T-cell (primary cell): ENCODE measurements around the gene LMO7. TPM values are rescaled to one million over a fixed set of nuclear protein-coding genes. Genes with fewer than 3 reads are reported as not detected.

Experiments
- ATAC-seq, 4 experiments: fragments of 200-7000 bp in 3 of 4; fragments of 150-1000 bp in 1 of 4; cut with Tn5 transposase; replicated peaks in 1 of 4; 1 replicate in 3 of 4; 2 replicates in 1 of 4; pipeline ENCODE4 v1.10.0; 2021; ENCODE audit warnings: moderate library complexity in 3 of 4, mild to moderate bottlenecking in 2 of 4, moderate number of reproducible peaks in 1 of 4
- CTCF ChIA-PET, 2 donors: fragments of 300-600 bp; sonication (Branson Sonifier 250); formaldehyde crosslinking; loops; one replicate each; lab custom pipeline; 2022; ENCODE audit warnings: antibody characterized with exemption in 2 of 2; lab: Charles Lee
- POLR2A ChIA-PET, 2 donors: fragments of 300-600 bp; sonication (Branson Sonifier 250); formaldehyde crosslinking; loops; one replicate each; lab custom pipeline; 2022; ENCODE audit warnings: antibody characterized with exemption in 2 of 2; lab: Charles Lee
- DNase-seq, 35 experiments: peaks; one replicate each; pipeline versions ENCODE4 v3.0.0 to v3.0.0-alpha.2; 2013 to 2023
- H3K27ac ChIP-seq: one replicate; pipeline ENCODE4 v1.5.1; 2013; ENCODE audit warnings: low read length
- H3K27me3 ChIP-seq, 2 experiments: replicated peaks in 1 of 2; 1 replicate in 1 of 2; 2 replicates in 1 of 2; pipeline versions ENCODE4 v1.6.1 to v1.7.0; 2013; ENCODE audit warnings: low read length in 1 of 2, mixed read lengths in 1 of 2; ENCODE audit not compliant: control insufficient read depth in 2 of 2, insufficient read depth in 2 of 2; ENCODE audit errors: extremely low read depth in 1 of 2
- H3K36me3 ChIP-seq, 2 donors: 1 replicate in 1 of 2; 2 replicates in 1 of 2; pipeline versions ENCODE4 v1.6.1 to v1.7.0; 2013; ENCODE audit warnings: low read length in 1 of 2; ENCODE audit not compliant: control insufficient read depth in 2 of 2, insufficient read depth in 1 of 2; ENCODE audit errors: extremely low read depth in 1 of 2
- H3K4me1 ChIP-seq, 2 experiments: 1 replicate in 1 of 2; 2 replicates in 1 of 2; pipeline versions ENCODE4 v1.6.1 to v1.7.0; 2013; ENCODE audit warnings: low read length in 2 of 2, mixed read lengths in 1 of 2; ENCODE audit not compliant: insufficient read depth in 2 of 2, control insufficient read depth in 1 of 2; ENCODE audit errors: extremely low read depth in 1 of 2
- H3K4me3 ChIP-seq, 2 donors: 1 replicate in 1 of 2; 2 replicates in 1 of 2; pipeline versions ENCODE4 v1.5.1 to v1.7.0; 2013; ENCODE audit warnings: mild to moderate bottlenecking in 2 of 2, low read length in 1 of 2, moderate library complexity in 1 of 2; ENCODE audit not compliant: control insufficient read depth in 1 of 2; ENCODE audit errors: extremely low read depth in 1 of 2
- H3K9me3 ChIP-seq: 2 replicates; pipeline ENCODE4 v1.7.0; 2013
- H3K27ac Mint-ChIP-seq, 2 donors: one replicate each; pipeline ENCODE4 v1.8.0; 2020 to 2021; ENCODE audit warnings: mild to moderate bottlenecking in 2 of 2, mixed read lengths in 2 of 2
- H3K27me3 Mint-ChIP-seq, 2 donors: one replicate each; pipeline ENCODE4 v1.8.0; 2021 to 2022; ENCODE audit warnings: mixed read lengths in 2 of 2
- H3K36me3 Mint-ChIP-seq: one replicate; pipeline ENCODE4 v1.8.0; 2021; ENCODE audit warnings: mixed read lengths
- H3K4me1 Mint-ChIP-seq, 3 donors: one replicate each; pipeline ENCODE4 v1.8.0; 2020 to 2022; ENCODE audit warnings: mixed read lengths in 3 of 3, mild to moderate bottlenecking in 1 of 3
- H3K4me3 Mint-ChIP-seq, 3 donors: one replicate each; pipeline ENCODE4 v1.8.0; 2020 to 2022; ENCODE audit warnings: mild to moderate bottlenecking in 3 of 3, mixed read lengths in 3 of 3, moderate library complexity in 3 of 3
- H3K9me3 Mint-ChIP-seq, 3 donors: one replicate each; pipeline ENCODE4 v1.8.0; 2020 to 2022; ENCODE audit warnings: mixed read lengths in 3 of 3
- WGBS: methylation state at CpG from one replicate; pipeline ENCODE4 v1.1.5; 2013; ENCODE audit warnings: missing lambda C conversion rate; ENCODE audit not compliant: insufficient coverage; 5-methylcytosine and 5-hydroxymethylcytosine counted together
- total RNA-seq, 35 experiments: library from RNA in 6 of 35; stranded (reverse) in 6 of 35; fragments of 120-200 nt in 1 of 35; gene quantifications; one replicate each; pipeline versions ENCODE4 v1.2.1 to v1.2.4 and lab custom pipeline; 2013 to 2026

The LMO7 gene
- total RNA-seq, 5 donors from 2014 or later (not counting 1 experiment from before 2014, with no cell fraction given) = 22.6 to 46.8 (median 34.0) TPM

- Histone ChIP-seq H3K9me3 (no peaks in the 10 kb centered on the region), H3K4me1 (no peaks in the 10 kb centered on the region), H3K27me3 (no peaks in the 10 kb centered on the region), H3K27ac (no peak overlapping the region), H3K4me3 (no peak overlapping the region), H3K36me3 (peaks cover 0 to 4% of the 10 kb centered on the region in 2 donors)
- Mint-ChIP-seq H3K36me3 (peaks cover 41% of the 10 kb centered on the region), H3K27me3 (no peaks in the 10 kb centered on the region), H3K4me1 (no peaks in the 10 kb centered on the region), H3K9me3 (no peaks in the 10 kb centered on the region), H3K4me3 (no peak overlapping the region), H3K27ac (no peak overlapping the region)
- POLR2A ChIA-PET = no interaction called here
- CTCF ChIA-PET = no interaction called here
- ATAC-seq (no peak), DNase-seq (no peak)
These were observed 25.7 kb upstream of the LMO7 start for GRCh38 chr13:75610466-75610865.

DNA sequence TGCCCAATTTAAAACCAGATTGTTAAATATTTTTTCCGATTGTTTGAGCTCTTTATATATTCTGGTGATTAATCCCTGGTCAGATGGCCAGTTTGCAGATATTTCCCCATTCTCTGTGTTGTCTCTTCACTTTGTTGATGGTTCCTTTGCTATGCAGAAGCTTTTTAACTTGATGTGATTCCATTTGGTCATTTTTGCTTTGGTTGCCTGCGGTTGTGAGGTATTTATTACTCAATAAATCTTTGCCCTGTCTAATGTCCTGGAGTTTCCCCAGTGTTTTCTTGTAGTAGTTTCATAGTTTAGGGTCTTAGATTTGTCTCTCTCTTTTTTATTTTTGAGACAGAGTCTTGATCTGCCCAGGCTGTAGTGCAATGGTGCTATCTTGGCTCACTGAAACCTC, 23.8 kb upstream of the LMO7 start:
- Mint-ChIP-seq H3K36me3 (peaks cover 31% of the 10 kb centered on the region), H3K9me3 (no peaks in the 10 kb centered on the region), H3K4me1 (no peaks in the 10 kb centered on the region), H3K27me3 (no peaks in the 10 kb centered on the region), H3K4me3 (no peak overlapping the region), H3K27ac (no peak overlapping the region)
- H3K36me3 ChIP-seq = no peaks in the 10 kb centered on the region
- H3K27ac ChIP-seq = no peak overlapping the region
- no peaks in the 10 kb centered on the region for H3K27me3 ChIP-seq
- no CpG with 5 or more reads among the region's 2 CpGs for WGBS
- H3K4me3 ChIP-seq = no peak overlapping the region
- POLR2A ChIA-PET = no interaction called here
- DNase-seq (no peak), ATAC-seq (no peak)
- no peaks in the 10 kb centered on the region for H3K9me3 ChIP-seq
- no peaks in the 10 kb centered on the region for H3K4me1 ChIP-seq
- CTCF ChIA-PET = interaction anchor here in 1 of 2 donors (0.6 kb wide), 1 partner anchor 234 kb away, joined by 3 read pairs; no protein-coding TSS in a partner anchor

GRCh38 chr13:75617230-75617629, 18.9 kb upstream of the LMO7 start:
- Mint-ChIP-seq H3K4me1 (no peaks in the 10 kb centered on the region), H3K9me3 (no peaks in the 10 kb centered on the region), H3K4me3 (no peak overlapping the region), H3K27me3 (no peaks in the 10 kb centered on the region), H3K27ac (no peak overlapping the region), H3K36me3 (peaks cover 33% of the 10 kb centered on the region)
- CTCF ChIA-PET = no interaction called here
- ATAC-seq (peak in 1 of 4 experiments; percentile 24), DNase-seq (no peak)
- Histone ChIP-seq H3K27me3 (no peaks in the 10 kb centered on the region), H3K36me3 (no peaks in the 10 kb centered on the region), H3K4me1 (no peaks in the 10 kb centered on the region), H3K4me3 (no peak overlapping the region), H3K27ac (no peak overlapping the region), H3K9me3 (no peaks in the 10 kb centered on the region)
- 100% methylated on average over 1 of the region's 1 CpG for WGBS
- POLR2A ChIA-PET = no interaction called here

GRCh38 chr13:75618308-75618707, 17.8 kb upstream of the LMO7 start:
- no peak for DNase-seq
- Histone ChIP-seq H3K4me1 (no peaks in the 10 kb centered on the region), H3K4me3 (no peak overlapping the region), H3K9me3 (no peaks in the 10 kb centered on the region), H3K27ac (no peak overlapping the region), H3K36me3 (no peaks in the 10 kb centered on the region), H3K27me3 (no peaks in the 10 kb centered on the region)
- Mint-ChIP-seq H3K9me3 (no peaks in the 10 kb centered on the region), H3K27ac (no peak overlapping the region), H3K36me3 (peaks cover 26% of the 10 kb centered on the region), H3K27me3 (no peaks in the 10 kb centered on the region), H3K4me3 (no peak overlapping the region), H3K4me1 (no peaks in the 10 kb centered on the region)
- WGBS = 8% methylated on average over 1 of the region's 1 CpG
- ChIA-PET CTCF (no interaction called here), POLR2A (no interaction called here)
- no peak for ATAC-seq

- WGBS = no CpG with 5 or more reads among the region's 1 CpG
- H3K4me1 ChIP-seq = no peaks in the 10 kb centered on the region
- no peak overlapping the region for H3K4me3 ChIP-seq
- POLR2A ChIA-PET = no interaction called here
- Mint-ChIP-seq H3K27me3 (no peaks in the 10 kb centered on the region), H3K4me1 (no peaks in the 10 kb centered on the region), H3K36me3 (peaks cover 35% of the 10 kb centered on the region), H3K4me3 (no peak overlapping the region), H3K9me3 (no peaks in the 10 kb centered on the region), H3K27ac (no peak overlapping the region)
- CTCF ChIA-PET = no interaction called here
- no peaks in the 10 kb centered on the region for H3K27me3 ChIP-seq
- DNase-seq (no peak), ATAC-seq (no peak)
- H3K36me3 ChIP-seq = peaks cover 0 to 3% of the 10 kb centered on the region in 2 donors
- no peaks in the 10 kb centered on the region for H3K9me3 ChIP-seq
- H3K27ac ChIP-seq = no peak overlapping the region
These were observed 16.1 kb upstream of the LMO7 start for GRCh38 chr13:75620020-75620419.

DNA sequence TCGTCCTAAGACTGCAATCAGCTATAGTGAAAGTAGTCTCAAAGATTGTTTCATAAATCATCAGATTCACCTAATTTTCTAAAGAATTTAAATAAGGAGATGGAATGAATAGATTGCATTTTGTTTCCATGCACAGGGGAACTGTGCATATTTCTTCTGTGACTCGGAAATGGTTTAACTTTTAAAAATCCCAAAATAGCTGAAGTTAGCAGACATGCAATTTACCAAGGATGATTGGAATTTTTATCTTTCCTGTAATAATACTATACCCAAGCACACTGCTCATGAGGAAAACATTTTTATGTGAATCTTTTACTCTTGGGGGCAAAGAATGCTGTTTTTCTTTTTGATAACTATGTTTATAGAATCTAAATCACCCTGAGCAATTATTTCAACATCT, 15.0 kb upstream of the LMO7 start:
- ChIA-PET POLR2A (no interaction called here), CTCF (no interaction called here)
- no peaks in the 10 kb centered on the region for H3K9me3 Mint-ChIP-seq
- H3K4me1 Mint-ChIP-seq = peaks cover 0 to 1% (median 0%) of the 10 kb centered on the region in 3 donors
- Histone ChIP-seq H3K36me3 (peaks cover 3 to 5% of the 10 kb centered on the region in 2 donors), H3K27ac (no peak overlapping the region), H3K27me3 (no peaks in the 10 kb centered on the region), H3K9me3 (peaks cover 2% of the 10 kb centered on the region), H3K4me3 (no peak overlapping the region), H3K4me1 (no peaks in the 10 kb centered on the region)
- H3K27me3 Mint-ChIP-seq = no peaks in the 10 kb centered on the region
- WGBS = no CpG with 5 or more reads among the region's 2 CpGs
- no peak overlapping the region for H3K27ac Mint-ChIP-seq
- DNase-seq (no peak), ATAC-seq (no peak)
- H3K36me3 Mint-ChIP-seq = peaks cover 46% of the 10 kb centered on the region
- H3K4me3 Mint-ChIP-seq = no peak overlapping the region

- Histone ChIP-seq H3K27ac (no peak overlapping the region), H3K4me3 (no peak overlapping the region), H3K9me3 (peaks cover 2% of the 10 kb centered on the region), H3K36me3 (peaks cover 3 to 5% of the 10 kb centered on the region in 2 donors), H3K27me3 (no peaks in the 10 kb centered on the region), H3K4me1 (no peaks in the 10 kb centered on the region)
- WGBS = no CpG with 5 or more reads among the region's 4 CpGs
- Mint-ChIP-seq H3K36me3 (peaks cover 24% of the 10 kb centered on the region), H3K4me3 (no peak overlapping the region), H3K4me1 (peaks cover 0 to 20% (median 5%) of the 10 kb centered on the region in 3 donors), H3K27me3 (no peaks in the 10 kb centered on the region), H3K27ac (no peak overlapping the region), H3K9me3 (no peaks in the 10 kb centered on the region)
- no peak for ATAC-seq
- DNase-seq = no peak
- CTCF ChIA-PET = no interaction called here
- POLR2A ChIA-PET = no interaction called here
These were observed 7.3 kb upstream of the LMO7 start for GRCh38 chr13:75628801-75629200.
